HepG2 (cell line): ENCODE results near the gene GGA3. TPM values are rescaled to one million over a fixed set of nuclear protein-coding genes. Genes with fewer than 3 reads are reported as not detected.

Experiments used
- CHD4 ChIP-seq: fragments of 200-600 bp; sonication (generic); IDR thresholded peaks from 2 replicates; pipeline ENCODE4 v1.7.0; 2017; ENCODE audit warnings: mild to moderate bottlenecking, low read length, borderline replicate concordance
- DR1 ChIP-seq: sonication (generic); formaldehyde crosslinking; IDR thresholded peaks from 2 replicates; pipeline ENCODE4 v1.8.0; 2021; ENCODE audit warnings: mild to moderate bottlenecking, missing genetic modification reagents, inconsistent platforms
- HDAC1 ChIP-seq: sonication (generic); formaldehyde crosslinking; IDR thresholded peaks from 2 replicates; pipeline ENCODE4 v1.5.1; 2020; ENCODE audit warnings: mild to moderate bottlenecking, missing genetic modification reagents
- HNRNPH1 ChIP-seq: fragments of 200-400 bp; formaldehyde crosslinking; optimal IDR thresholded peaks from 2 replicates; pipeline ENCODE3; 2017; ENCODE audit warnings: mild to moderate bottlenecking, low read depth, low read length
- IKZF4 ChIP-seq: sonication (generic); formaldehyde crosslinking; IDR thresholded peaks from 2 replicates; pipeline ENCODE4 v1.5.1; 2020; ENCODE audit warnings: borderline replicate concordance, mild to moderate bottlenecking, low read depth, missing genetic modification reagents; ENCODE audit errors: not compliant biosample characterization
- LCORL ChIP-seq, 2 experiments: fragments of 450-650 bp in 1 of 2; sonication (generic) in 1 of 2; formaldehyde crosslinking in 1 of 2; IDR thresholded peaks; 2 replicates each; pipeline versions ENCODE4 v1.5.0 to v1.6.1; 2017 to 2020; ENCODE audit warnings: antibody characterized with exemption in 1 of 2, missing genetic modification reagents in 1 of 2
- MXD4 ChIP-seq: IDR thresholded peaks from 2 replicates; pipeline ENCODE4 v1.6.1; 2016; ENCODE audit warnings: mild to moderate bottlenecking, missing biosample characterization, missing genetic modification reagents
- PAWR ChIP-seq: sonication (generic); formaldehyde crosslinking; IDR thresholded peaks from 2 replicates; pipeline ENCODE4 v1.4.0; 2020; ENCODE audit warnings: missing genetic modification reagents, mild to moderate bottlenecking, borderline replicate concordance
- PCBP2 ChIP-seq: fragments of 200-400 bp; formaldehyde crosslinking; optimal IDR thresholded peaks from 2 replicates; pipeline ENCODE3; 2018; ENCODE audit warnings: low read length, low read depth; ENCODE audit not compliant: poor library complexity, severe bottlenecking
- RXRA ChIP-seq: sonication (generic); formaldehyde crosslinking; IDR thresholded peaks from 2 replicates; pipeline ENCODE4 v1.5.1; 2020; ENCODE audit warnings: missing genetic modification reagents
- ZFP36L1 ChIP-seq: sonication (generic); formaldehyde crosslinking; IDR thresholded peaks from 2 replicates; pipeline ENCODE4 v1.8.0; 2022; ENCODE audit warnings: mild to moderate bottlenecking, missing genetic modification reagents, moderate library complexity
- ZNF121 ChIP-seq: sonication (generic); formaldehyde crosslinking; IDR thresholded peaks from 2 replicates; pipeline ENCODE4 v1.5.0; 2020; ENCODE audit warnings: mild to moderate bottlenecking, missing genetic modification reagents
- ZNF747 ChIP-seq: sonication (generic); formaldehyde crosslinking; IDR thresholded peaks from 2 replicates; pipeline ENCODE4 v1.8.1; 2023; ENCODE audit warnings: missing genetic modification reagents, mild to moderate bottlenecking, borderline replicate concordance
- ZNF768 ChIP-seq: sonication (generic); formaldehyde crosslinking; IDR thresholded peaks from 2 replicates; pipeline ENCODE4 v1.4.0; 2020; ENCODE audit warnings: missing genetic modification reagents
- ZNF879 ChIP-seq: sonication (generic); formaldehyde crosslinking; IDR thresholded peaks from 2 replicates; pipeline ENCODE4 v1.8.1; 2023; ENCODE audit warnings: missing genetic modification reagents
- polyA plus RNA-seq, 8 experiments: library from polyadenylated mRNA; depleted of rRNA in 3 of 8; stranded (reverse) in 7 of 8; unstranded in 1 of 8; fragments of >200 nt; fragmentation: Illumina TruSeq in 4 of 8; extraction: Trizol in 4 of 8; gene quantifications; 2 replicates each; pipeline versions ENCODE4 v1.2.1 to v1.2.3, GENCODE V29; 2011 to 2016; ENCODE audit warnings: low read depth in 4 of 8, missing spikeins in 1 of 8, mixed read lengths in 1 of 8; ENCODE audit not compliant: insufficient read depth in 1 of 8
- total RNA-seq, 5 experiments: library from RNA; depleted of rRNA; stranded (reverse); fragments of >200 nt; fragmentation: Illumina TruSeq; extraction: Trizol; gene quantifications; 2 replicates each; pipeline ENCODE4 v1.2.3, GENCODE V29; 2016; ENCODE audit warnings: low read depth in 1 of 5
- TF ChIP-seq, protein P1 (sequence below): sonication (generic); formaldehyde crosslinking; IDR thresholded peaks from 2 replicates; pipeline ENCODE4 v1.4.0; 2020; ENCODE audit warnings: missing genetic modification reagents
- TF ChIP-seq, protein P2 (sequence below): sonication (generic); formaldehyde crosslinking; IDR thresholded peaks from 2 replicates; pipeline ENCODE4 v1.8.0; 2022; ENCODE audit warnings: mild to moderate bottlenecking, missing genetic modification reagents, borderline replicate concordance
- TF ChIP-seq, protein P3 (sequence below): sonication (generic); formaldehyde crosslinking; IDR thresholded peaks from 2 replicates; pipeline ENCODE4 v1.4.0; 2020; ENCODE audit warnings: missing genetic modification reagents, borderline replicate concordance
- TF ChIP-seq, protein P4 (sequence below): sonication (generic); formaldehyde crosslinking; IDR thresholded peaks from 2 replicates; pipeline ENCODE4 v1.4.0; 2020; ENCODE audit warnings: missing genetic modification reagents, borderline replicate concordance

Gene GGA3
- total and polyA plus RNA-seq, 2 of the 13 experiments (the other 11 are each of a cell fraction or from before 2014, with no cell fraction given) = 28.4 to 43.7 TPM

DNA sequence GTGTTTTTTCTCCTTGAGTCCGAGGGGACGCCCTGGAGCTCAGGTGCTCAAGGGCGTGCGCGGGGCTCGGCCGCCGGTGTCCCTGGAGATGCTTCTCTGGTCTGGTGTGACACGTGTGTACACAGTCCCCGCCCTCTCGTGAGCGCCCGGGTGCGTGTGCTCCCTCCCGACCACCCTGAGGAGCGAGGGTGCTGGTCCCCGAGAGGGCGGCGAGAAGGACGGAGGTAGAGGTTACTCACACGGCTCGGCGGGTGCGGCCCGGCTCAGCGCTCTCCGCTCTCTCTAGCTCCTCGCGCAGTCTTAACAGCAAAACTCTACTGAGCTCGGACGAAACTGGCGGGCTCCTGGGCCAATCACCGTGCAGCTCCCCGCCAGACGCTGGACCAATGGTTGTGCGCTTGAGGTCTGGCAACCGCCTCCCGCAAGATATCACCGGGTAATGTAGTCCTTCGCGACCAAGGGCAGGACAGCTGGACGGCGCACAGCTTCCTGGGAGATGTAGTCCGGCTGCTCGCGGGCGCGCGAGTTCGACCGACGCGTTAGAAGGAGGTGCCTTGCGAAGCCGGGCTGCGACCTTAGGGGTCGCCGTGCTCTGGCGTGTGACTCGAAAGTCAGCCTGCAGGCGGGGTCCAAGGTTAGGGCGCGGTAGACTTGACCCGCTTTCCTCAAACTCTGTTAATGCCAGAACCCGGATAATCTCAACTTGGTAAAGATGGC is 27.9 kb upstream of the GGA3 start, which contains the start of gene SLC25A19 (continued):
- peak; percentile 96 for TF ChIP-seq HDAC1 (CRISPR knock-in tag)
- no peak for TF ChIP-seq CHD4
- no peak for TF ChIP-seq HNRNPH1
- peak; percentile 21; the same call in 1 of the 2 replicates for TF ChIP-seq ZNF879
- TF ChIP-seq PCBP2 = no peak
- TF ChIP-seq DR1 (CRISPR knock-in tag) = peak; percentile 90
- peak; percentile 97 for TF ChIP-seq MXD4 (CRISPR knock-in tag)
- peak; percentile 95; the same call in 1 of the 2 replicates for TF ChIP-seq ZNF747
- TF ChIP-seq ZNF768 = peak; percentile 74; the same call in 1 of the 2 replicates
- TF ChIP-seq LCORL (IDR thresholded peaks at IDR 0.05) = no peak
- peak; percentile 88 for TF ChIP-seq LCORL (CRISPR knock-in tag; IDR thresholded peaks at IDR 0.05)
- TF ChIP-seq, protein P1, sequence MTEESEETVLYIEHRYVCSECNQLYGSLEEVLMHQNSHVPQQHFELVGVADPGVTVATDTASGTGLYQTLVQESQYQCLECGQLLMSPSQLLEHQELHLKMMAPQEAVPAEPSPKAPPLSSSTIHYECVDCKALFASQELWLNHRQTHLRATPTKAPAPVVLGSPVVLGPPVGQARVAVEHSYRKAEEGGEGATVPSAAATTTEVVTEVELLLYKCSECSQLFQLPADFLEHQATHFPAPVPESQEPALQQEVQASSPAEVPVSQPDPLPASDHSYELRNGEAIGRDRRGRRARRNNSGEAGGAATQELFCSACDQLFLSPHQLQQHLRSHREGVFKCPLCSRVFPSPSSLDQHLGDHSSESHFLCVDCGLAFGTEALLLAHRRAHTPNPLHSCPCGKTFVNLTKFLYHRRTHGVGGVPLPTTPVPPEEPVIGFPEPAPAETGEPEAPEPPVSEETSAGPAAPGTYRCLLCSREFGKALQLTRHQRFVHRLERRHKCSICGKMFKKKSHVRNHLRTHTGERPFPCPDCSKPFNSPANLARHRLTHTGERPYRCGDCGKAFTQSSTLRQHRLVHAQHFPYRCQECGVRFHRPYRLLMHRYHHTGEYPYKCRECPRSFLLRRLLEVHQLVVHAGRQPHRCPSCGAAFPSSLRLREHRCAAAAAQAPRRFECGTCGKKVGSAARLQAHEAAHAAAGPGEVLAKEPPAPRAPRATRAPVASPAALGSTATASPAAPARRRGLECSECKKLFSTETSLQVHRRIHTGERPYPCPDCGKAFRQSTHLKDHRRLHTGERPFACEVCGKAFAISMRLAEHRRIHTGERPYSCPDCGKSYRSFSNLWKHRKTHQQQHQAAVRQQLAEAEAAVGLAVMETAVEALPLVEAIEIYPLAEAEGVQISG (CRISPR knock-in tag) = peak; percentile 95
- TF ChIP-seq ZFP36L1 (CRISPR knock-in tag) = peak; percentile 16; the same call in 1 of the 2 replicates
- TF ChIP-seq ZNF121 = no peak
- peak; percentile 29 for TF ChIP-seq IKZF4
- peak; percentile 91 for TF ChIP-seq RXRA (CRISPR knock-in tag)
- TF ChIP-seq PAWR = peak; percentile 6; the same call in 1 of the 2 replicates
- TF ChIP-seq, protein P2, sequence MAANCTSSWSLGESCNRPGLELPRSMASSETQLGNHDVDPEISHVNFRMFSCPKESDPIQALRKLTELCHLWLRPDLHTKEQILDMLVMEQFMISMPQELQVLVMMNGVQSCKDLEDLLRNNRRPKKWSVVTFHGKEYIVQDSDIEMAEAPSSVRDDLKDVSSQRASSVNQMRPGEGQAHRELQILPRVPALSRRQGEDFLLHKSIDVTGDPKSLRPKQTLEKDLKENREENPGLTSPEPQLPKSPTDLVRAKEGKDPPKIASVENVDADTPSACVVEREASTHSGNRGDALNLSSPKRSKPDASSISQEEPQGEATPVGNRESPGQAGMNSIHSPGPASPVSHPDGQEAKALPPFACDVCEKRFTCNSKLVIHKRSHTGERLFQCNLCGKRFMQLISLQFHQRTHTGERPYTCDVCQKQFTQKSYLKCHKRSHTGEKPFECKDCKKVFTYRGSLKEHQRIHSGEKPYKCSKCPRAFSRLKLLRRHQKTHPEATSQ (CRISPR knock-in tag) = peak; percentile 42; the same call in 1 of the 2 replicates
- TF ChIP-seq, protein P3, sequence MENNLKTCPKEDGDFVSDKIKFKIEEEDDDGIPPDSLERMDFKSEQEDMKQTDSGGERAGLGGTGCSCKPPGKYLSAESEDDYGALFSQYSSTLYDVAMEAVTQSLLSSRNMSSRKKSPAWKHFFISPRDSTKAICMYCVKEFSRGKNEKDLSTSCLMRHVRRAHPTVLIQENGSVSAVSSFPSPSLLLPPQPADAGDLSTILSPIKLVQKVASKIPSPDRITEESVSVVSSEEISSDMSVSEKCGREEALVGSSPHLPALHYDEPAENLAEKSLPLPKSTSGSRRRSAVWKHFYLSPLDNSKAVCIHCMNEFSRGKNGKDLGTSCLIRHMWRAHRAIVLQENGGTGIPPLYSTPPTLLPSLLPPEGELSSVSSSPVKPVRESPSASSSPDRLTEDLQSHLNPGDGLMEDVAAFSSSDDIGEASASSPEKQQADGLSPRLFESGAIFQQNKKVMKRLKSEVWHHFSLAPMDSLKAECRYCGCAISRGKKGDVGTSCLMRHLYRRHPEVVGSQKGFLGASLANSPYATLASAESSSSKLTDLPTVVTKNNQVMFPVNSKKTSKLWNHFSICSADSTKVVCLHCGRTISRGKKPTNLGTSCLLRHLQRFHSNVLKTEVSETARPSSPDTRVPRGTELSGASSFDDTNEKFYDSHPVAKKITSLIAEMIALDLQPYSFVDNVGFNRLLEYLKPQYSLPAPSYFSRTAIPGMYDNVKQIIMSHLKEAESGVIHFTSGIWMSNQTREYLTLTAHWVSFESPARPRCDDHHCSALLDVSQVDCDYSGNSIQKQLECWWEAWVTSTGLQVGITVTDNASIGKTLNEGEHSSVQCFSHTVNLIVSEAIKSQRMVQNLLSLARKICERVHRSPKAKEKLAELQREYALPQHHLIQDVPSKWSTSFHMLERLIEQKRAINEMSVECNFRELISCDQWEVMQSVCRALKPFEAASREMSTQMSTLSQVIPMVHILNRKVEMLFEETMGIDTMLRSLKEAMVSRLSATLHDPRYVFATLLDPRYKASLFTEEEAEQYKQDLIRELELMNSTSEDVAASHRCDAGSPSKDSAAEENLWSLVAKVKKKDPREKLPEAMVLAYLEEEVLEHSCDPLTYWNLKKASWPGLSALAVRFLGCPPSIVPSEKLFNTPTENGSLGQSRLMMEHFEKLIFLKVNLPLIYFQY (CRISPR knock-in tag) = 0 out of 2 replicates have a peak, but pooled peaks have one; percentile 38
- TF ChIP-seq, protein P4, sequence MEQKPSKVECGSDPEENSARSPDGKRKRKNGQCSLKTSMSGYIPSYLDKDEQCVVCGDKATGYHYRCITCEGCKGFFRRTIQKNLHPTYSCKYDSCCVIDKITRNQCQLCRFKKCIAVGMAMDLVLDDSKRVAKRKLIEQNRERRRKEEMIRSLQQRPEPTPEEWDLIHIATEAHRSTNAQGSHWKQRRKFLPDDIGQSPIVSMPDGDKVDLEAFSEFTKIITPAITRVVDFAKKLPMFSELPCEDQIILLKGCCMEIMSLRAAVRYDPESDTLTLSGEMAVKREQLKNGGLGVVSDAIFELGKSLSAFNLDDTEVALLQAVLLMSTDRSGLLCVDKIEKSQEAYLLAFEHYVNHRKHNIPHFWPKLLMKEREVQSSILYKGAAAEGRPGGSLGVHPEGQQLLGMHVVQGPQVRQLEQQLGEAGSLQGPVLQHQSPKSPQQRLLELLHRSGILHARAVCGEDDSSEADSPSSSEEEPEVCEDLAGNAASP = peak; percentile 75; the same call in 1 of the 2 replicates
